Chondrocyte (in vitro differentiated cells): ENCODE results near the gene IGSF11. TPM values are rescaled to one million over a fixed set of nuclear protein-coding genes. Genes with fewer than 3 reads are reported as not detected.

Source experiments
- DNase-seq: peaks from one replicate; pipeline ENCODE4 v3.0.0; 2021; ENCODE audit warnings: mixed read lengths, low spot score
- H3K27ac Mint-ChIP-seq: one replicate; pipeline ENCODE4 v1.8.0; 2021; ENCODE audit warnings: mild to moderate bottlenecking, moderate library complexity, mixed read lengths; ENCODE audit not compliant: unreplicated experiment
- H3K27me3 Mint-ChIP-seq: 2 replicates; pipeline ENCODE4 v1.8.0; 2021; ENCODE audit warnings: low read depth, mixed read lengths
- H3K36me3 Mint-ChIP-seq: 2 replicates; pipeline ENCODE4 v1.8.0; 2021; ENCODE audit warnings: low read depth, mixed read lengths
- H3K4me1 Mint-ChIP-seq: 2 replicates; pipeline ENCODE4 v1.8.0; 2021; ENCODE audit warnings: low read depth, mild to moderate bottlenecking, mixed read lengths
- H3K4me3 Mint-ChIP-seq: one replicate; pipeline ENCODE4 v1.8.0; 2021; ENCODE audit warnings: mild to moderate bottlenecking, moderate library complexity, mixed read lengths; ENCODE audit not compliant: unreplicated experiment
- H3K9me3 Mint-ChIP-seq: 2 replicates; pipeline ENCODE4 v1.8.0; 2021; ENCODE audit warnings: low read depth, mixed read lengths
- total RNA-seq: library from RNA; stranded (reverse); gene quantifications from 3 replicates; pipeline ENCODE4 v1.2.1, GENCODE V29; 2021
- TF ChIP-seq, protein P1 (sequence below): fragments of 200-600 bp; sonication (generic); IDR thresholded peaks from 2 replicates; pipeline ENCODE4 v1.5.0; 2021; ENCODE audit warnings: antibody characterized with exemption, mild to moderate bottlenecking, moderate library complexity

The IGSF11 gene
- total RNA-seq, 1 donor from 2014 or later: not detected

DNA sequence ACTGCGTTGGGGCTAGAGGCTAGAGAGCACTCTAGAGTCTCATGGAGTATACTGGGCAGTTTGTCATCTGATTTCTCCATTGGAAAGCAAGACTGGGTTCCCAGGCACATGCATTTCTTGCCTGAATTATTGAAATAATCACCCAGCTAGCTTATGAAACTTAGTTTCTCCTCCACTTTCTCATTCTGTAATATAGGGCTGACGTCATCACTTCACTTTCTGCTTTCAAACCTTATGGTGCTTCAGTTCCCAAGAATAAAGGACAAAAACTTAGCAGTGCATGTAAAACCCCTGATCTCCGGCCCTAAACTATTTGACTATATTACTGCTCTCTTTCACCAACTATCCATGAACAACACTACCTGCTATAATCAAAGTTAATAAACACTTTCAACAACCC, 147.9 kb downstream of the IGSF11 start:
- DNase-seq: no peak
- Mint-ChIP-seq H3K27me3 (peaks cover 38% of the 10 kb centered on the region), H3K4me1 (no peaks in the 10 kb centered on the region), H3K4me3 (no peak overlapping the region), H3K9me3 (no peaks in the 10 kb centered on the region), H3K27ac (no peak overlapping the region), H3K36me3 (no peaks in the 10 kb centered on the region)
- TF ChIP-seq, protein P1, sequence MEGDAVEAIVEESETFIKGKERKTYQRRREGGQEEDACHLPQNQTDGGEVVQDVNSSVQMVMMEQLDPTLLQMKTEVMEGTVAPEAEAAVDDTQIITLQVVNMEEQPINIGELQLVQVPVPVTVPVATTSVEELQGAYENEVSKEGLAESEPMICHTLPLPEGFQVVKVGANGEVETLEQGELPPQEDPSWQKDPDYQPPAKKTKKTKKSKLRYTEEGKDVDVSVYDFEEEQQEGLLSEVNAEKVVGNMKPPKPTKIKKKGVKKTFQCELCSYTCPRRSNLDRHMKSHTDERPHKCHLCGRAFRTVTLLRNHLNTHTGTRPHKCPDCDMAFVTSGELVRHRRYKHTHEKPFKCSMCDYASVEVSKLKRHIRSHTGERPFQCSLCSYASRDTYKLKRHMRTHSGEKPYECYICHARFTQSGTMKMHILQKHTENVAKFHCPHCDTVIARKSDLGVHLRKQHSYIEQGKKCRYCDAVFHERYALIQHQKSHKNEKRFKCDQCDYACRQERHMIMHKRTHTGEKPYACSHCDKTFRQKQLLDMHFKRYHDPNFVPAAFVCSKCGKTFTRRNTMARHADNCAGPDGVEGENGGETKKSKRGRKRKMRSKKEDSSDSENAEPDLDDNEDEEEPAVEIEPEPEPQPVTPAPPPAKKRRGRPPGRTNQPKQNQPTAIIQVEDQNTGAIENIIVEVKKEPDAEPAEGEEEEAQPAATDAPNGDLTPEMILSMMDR: no peak

DNA sequence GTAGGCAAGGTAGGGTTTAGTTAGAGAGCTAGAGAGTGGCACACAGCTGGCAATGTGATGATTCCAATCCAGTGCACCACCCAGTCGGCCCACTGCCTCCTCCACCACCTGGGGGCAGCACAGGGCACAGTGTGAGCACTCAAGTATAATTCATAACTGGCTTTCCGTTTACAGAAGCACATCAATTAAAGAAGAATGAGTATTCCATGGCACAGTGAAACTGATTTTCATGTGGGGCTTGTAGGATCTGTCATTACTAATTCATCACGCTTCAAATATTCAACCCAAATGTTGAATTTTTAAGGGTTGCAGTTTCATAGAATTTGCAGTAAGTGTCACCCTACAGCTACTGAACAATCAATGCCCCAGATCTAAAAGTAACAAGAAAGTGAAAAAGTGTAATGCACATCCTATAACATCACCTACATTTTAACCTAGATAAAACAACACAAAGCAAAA, 149.9 kb downstream of the IGSF11 start:
- Mint-ChIP-seq H3K4me1 (no peaks in the 10 kb centered on the region), H3K27ac (no peak overlapping the region), H3K27me3 (peaks cover 44% of the 10 kb centered on the region), H3K4me3 (no peak overlapping the region), H3K9me3 (no peaks in the 10 kb centered on the region), H3K36me3 (no peaks in the 10 kb centered on the region)
- no peak for DNase-seq
- TF ChIP-seq, protein P1: peak; percentile 97

DNA sequence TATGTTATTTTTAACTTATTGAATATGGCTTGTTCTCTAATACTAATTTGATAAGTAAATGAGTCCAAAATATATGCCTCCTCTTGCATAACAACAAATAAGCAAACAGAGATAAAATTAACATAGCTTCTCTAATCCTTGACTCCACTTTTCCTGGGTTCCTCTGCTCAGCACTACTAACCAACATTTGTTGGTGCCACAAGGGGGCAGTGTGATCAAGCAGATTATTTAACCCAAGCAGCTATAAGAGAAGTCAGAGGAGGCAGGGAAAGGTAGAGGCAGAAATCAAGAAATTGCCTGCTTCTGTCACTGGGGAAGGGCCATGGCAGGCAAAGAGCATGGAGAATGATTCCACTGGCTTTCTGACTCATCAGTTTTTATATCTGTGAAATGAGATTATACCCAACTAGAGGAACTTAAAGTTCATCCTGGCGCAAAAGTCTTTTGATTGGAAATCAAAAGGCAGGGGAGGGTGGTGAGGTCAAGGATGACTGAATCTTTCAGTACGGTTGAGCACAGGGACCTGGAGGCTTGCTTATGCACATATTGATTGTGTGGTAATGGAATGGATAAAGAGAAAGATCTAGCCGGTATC, 152.2 kb downstream of the IGSF11 start:
- Mint-ChIP-seq H3K27ac (no peak overlapping the region), H3K4me1 (no peaks in the 10 kb centered on the region), H3K36me3 (no peaks in the 10 kb centered on the region), H3K9me3 (no peaks in the 10 kb centered on the region), H3K27me3 (peaks cover 41% of the 10 kb centered on the region), H3K4me3 (no peak overlapping the region)
- DNase-seq: no peak
- TF ChIP-seq, protein P1: peak; percentile 91

DNA sequence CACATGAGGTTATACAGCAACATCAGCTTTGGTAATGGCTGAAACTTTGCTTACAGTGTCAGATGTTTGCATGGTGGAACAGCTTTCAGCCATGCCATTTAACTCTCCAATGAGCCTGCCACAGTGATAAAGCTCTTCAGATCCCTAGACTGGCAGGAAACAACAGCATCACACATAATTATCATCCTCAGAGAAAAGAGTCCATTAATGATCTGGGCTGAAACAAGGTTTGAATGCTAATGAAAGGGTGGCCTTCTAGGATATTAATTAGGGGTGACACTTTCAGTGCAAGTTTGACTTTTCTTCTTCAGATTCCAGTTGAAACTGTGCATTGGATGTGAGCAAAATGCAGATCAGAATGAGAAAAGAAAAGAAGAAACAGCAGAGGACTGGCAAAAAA, 166.6 kb downstream of the IGSF11 start:
- no peak overlapping the region for H3K27ac Mint-ChIP-seq
- H3K9me3 Mint-ChIP-seq: peaks cover 17% of the 10 kb centered on the region
- no peak for DNase-seq
- no peaks in the 10 kb centered on the region for H3K36me3 Mint-ChIP-seq
- no peak overlapping the region for H3K4me3 Mint-ChIP-seq
- H3K27me3 Mint-ChIP-seq: peaks cover 10% of the 10 kb centered on the region
- no peaks in the 10 kb centered on the region for H3K4me1 Mint-ChIP-seq
- TF ChIP-seq, protein P1: no peak

DNA sequence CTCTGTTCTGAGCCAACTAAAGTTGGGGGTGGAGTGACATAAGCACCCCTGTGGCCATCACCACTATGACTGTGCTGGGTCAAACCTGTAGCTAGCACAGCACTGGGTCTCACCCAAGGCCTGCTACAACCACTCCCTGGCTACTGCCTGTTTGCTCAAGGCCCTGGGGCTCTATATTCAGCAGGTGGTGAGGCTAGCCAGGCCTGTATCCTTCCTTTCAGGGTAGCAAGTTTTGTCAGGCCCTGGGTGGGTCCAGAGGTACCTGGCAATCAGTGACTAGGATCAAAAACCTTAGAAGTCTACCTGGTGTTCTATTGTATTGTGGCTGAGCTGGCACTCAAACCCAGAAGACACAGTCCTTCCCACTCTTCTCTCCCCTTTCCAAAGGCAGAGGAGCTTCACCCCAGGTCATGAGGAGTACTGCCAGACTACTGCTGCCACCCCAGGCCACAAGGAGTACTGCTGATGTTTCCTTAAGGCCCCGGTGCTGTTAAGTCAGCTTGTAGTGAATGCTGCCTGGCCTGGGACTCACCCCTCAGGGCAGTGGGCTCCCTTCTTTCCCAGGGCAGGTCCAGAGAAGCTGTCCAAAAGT, 170.8 kb downstream of the IGSF11 start:
- Mint-ChIP-seq H3K4me3 (no peak overlapping the region), H3K9me3 (peaks cover 11% of the 10 kb centered on the region), H3K36me3 (no peaks in the 10 kb centered on the region), H3K4me1 (no peaks in the 10 kb centered on the region), H3K27me3 (peaks cover 8% of the 10 kb centered on the region), H3K27ac (no peak overlapping the region)
- TF ChIP-seq, protein P1: peak; percentile 32
- no peak for DNase-seq
